GM20000 (cell line): ENCODE data around the gene MAN2B2.

Experiments
- DNase-seq: peaks from one replicate; pipeline ENCODE4 v3.0.0; 2012; ENCODE audit warnings: low spot score
- TF ChIP-seq, protein P1 (sequence below): IDR thresholded peaks from 2 replicates; pipeline ENCODE4 v1.5.1; 2012; ENCODE audit warnings: mild to moderate bottlenecking, control low read depth; ENCODE audit errors: extremely low read depth, missing control alignments

The MAN2B2 gene

DNA sequence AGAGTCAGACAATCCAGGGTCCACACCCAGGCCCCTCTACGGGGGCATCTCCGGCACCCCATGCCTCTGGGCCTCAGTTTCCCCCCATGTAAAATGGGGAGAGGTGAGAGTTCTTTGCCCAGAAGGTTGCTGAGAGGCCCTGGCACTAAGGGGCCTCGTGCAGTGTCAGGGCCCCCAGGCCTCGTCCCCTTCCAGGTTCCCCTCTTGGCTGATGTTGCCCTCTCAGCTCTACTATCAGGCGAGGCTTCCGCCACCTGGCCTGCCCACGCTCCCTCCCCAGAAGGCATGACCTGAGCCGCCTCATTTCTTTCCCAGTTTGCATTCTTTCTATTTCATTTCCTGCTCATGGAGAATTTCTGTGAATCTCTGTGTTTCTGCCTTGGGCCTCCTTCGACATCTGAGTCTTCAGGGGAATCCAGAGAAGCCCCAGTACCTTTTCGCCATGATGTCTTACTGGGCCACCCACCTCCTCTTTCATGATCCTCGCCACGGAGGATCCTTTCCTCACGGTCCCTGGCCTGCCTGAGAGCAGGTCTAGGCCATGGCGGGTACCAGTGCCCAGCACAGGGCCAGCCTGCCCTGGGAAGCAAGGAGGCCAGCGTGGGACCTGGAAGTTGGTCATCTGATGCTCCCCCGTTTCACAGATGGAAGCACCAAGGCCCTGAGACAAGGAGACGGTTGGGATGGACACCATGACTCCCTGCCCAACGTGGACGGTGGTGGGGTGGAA is 43.6 kb downstream of the MAN2B2 start:
- DNase-seq = no peak
- TF ChIP-seq, protein P1, sequence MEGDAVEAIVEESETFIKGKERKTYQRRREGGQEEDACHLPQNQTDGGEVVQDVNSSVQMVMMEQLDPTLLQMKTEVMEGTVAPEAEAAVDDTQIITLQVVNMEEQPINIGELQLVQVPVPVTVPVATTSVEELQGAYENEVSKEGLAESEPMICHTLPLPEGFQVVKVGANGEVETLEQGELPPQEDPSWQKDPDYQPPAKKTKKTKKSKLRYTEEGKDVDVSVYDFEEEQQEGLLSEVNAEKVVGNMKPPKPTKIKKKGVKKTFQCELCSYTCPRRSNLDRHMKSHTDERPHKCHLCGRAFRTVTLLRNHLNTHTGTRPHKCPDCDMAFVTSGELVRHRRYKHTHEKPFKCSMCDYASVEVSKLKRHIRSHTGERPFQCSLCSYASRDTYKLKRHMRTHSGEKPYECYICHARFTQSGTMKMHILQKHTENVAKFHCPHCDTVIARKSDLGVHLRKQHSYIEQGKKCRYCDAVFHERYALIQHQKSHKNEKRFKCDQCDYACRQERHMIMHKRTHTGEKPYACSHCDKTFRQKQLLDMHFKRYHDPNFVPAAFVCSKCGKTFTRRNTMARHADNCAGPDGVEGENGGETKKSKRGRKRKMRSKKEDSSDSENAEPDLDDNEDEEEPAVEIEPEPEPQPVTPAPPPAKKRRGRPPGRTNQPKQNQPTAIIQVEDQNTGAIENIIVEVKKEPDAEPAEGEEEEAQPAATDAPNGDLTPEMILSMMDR = no peak

DNA sequence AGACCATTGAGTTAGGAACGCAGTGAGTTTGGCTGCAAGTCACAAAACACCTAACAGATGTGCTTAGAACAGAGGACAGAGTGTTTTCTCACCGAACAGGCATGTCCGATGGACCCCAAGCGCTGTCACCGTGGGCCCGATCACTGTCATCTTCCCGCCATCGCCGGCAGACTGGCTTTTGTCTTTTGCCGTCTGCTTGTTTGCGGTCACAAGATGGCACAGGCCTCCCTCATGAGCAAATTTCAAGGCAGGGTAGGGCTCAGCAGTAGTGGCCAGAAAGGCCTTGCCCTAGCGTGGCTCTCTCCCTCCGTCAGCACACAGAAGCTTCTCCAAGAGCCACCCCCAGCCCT is 44.1 kb downstream of the MAN2B2 start:
- no peak for DNase-seq
- TF ChIP-seq, protein P1 = no peak

DNA sequence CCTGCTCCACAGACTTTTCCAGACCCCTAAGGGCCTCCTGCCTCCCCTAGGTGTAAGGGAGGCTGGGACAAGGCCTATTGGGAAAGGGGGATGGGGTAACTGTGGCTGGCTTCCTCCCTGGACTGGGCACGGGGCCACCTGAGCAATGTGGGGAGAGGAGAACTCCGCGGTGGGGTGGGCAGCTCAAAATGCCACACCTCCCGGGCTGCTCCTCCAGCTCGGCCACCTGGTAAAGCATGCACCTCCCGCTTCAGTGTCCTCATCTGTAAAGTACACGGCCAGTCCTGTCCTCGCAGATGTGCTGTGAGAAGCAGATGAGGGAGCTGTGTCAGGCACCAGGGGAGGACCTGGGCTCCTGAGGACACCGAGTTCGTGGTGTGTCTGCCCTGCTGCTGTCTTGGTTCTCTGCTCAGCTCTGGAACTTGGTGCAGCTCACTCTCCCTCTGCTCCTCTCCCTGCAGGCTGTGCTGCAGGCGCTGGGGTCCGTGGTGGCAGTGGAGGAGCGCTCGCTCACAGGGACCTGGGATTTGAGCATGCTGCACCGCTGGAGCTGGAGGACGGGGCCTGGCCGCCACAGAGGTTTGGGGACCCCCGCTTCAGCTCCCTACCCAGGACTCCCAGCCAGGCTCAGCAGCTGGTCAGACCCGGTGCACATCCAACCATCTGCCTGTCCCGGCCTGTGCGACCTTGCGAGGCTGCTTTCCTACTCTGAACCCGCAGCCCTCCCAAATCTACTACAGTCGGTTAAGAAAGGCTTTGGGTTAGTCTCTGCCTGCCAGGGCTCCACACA is 44.7 kb downstream of the MAN2B2 start:
- TF ChIP-seq, protein P1 = no peak
- DNase-seq = no peak

DNA sequence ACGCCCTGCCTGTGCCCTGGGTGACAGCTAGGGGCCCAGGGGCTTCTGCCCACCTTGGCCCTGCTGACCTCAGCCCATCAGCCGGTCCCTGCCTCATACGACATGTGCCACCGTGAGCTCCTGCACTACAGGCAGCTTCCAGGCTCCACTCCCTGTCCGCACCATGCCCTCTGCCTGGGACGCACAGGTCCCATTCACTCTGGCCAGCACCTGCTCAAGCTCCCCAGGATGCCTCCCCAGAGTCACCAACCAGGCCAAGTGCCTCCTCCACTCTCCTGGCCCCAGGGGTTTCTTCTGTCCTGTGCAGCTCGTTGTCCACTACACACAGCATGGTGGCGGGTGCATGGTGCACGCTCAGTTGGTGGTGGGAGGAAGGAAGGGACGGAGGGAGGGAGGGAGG is 45.3 kb downstream of the MAN2B2 start:
- DNase-seq = no peak
- TF ChIP-seq, protein P1 = no peak

GRCh38 chr4:6620891-6621555 is 46.0 kb downstream of the MAN2B2 start:
- no peak for DNase-seq
- TF ChIP-seq, protein P1 = no peak

DNA sequence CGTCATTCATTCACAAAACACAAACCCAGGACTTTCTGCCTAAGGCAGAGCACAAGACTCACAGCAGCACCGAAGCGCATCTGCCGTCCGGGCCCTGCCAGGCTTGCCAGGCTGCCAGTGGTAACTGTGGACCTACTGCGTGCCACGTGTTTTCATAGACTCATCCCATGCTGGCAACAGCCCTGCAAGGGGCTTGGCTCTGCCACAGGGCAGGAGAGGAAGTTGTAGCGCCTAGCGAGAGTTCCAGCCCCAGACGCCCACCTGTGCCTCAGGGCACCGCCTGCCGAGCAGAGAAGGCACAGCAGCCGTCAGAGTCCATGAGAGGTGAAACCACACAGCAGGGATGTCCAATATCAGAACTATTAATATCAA is 46.6 kb downstream of the MAN2B2 start:
- DNase-seq = no peak
- TF ChIP-seq, protein P1 = no peak

GRCh38 chr4:6622744-6623143 is 47.8 kb downstream of the MAN2B2 start:
- TF ChIP-seq, protein P1 = no peak
- no peak for DNase-seq
